GM23338 (cell line): ENCODE results near the gene SLCO3A1.

ENCODE experiments used
- CREB1 ChIP-seq: fragments of 250-450 bp; sonication (Bioruptor Pico); IDR thresholded peaks from 2 replicates; pipeline ENCODE4 v1.5.0; 2020; ENCODE audit warnings: low read depth, mild to moderate bottlenecking, moderate library complexity
- CTCF ChIP-seq, 2 experiments: fragments of 200-600 bp in 1 of 2; sonication (generic) in 1 of 2; conservative IDR thresholded peaks; 2 replicates each; pipeline versions ENCODE4 v1.5.1 to v1.6.1; 2016 to 2017; ENCODE audit warnings: antibody characterized with exemption in 2 of 2, low read depth in 2 of 2, mild to moderate bottlenecking in 2 of 2, moderate library complexity in 1 of 2
- EZH2 ChIP-seq: fragments of 200-600 bp; sonication (generic); IDR thresholded peaks from one replicate; pipeline ENCODE4 v1.8.0; 2017; ENCODE audit warnings: antibody characterized with exemption, mild to moderate bottlenecking, low read depth; ENCODE audit not compliant: unreplicated experiment
- EZH2phosphoT487 ChIP-seq: fragments of 200-600 bp; sonication (generic); IDR thresholded peaks from one replicate; pipeline ENCODE4 v1.8.1; 2018; ENCODE audit warnings: antibody characterized with exemption; ENCODE audit not compliant: unreplicated experiment
- POLR2AphosphoS5 ChIP-seq: IDR thresholded peaks from 2 replicates; pipeline ENCODE4 v1.6.1; 2016; ENCODE audit warnings: antibody characterized with exemption, low read depth
- ZNF114 ChIP-seq: fragments of 250-450 bp; sonication (Bioruptor Pico); IDR thresholded peaks from 2 replicates; pipeline ENCODE4 v1.5.0; 2020; ENCODE audit warnings: mild to moderate bottlenecking, moderate library complexity
- TF ChIP-seq, protein P1 (sequence below): IDR thresholded peaks from one replicate; pipeline ENCODE4 v1.6.1; 2018; ENCODE audit warnings: antibody characterized with exemption; ENCODE audit not compliant: unreplicated experiment

GRCh38 chr15:92020804-92021203, 167.3 kb downstream of the SLCO3A1 start:
- TF ChIP-seq EZH2 (no peak), CTCF (conservative IDR thresholded peaks at IDR 0.05; ENCODE audit: low read depth in 2 of 2) (no peak), EZH2phosphoT487 (no peak), POLR2AphosphoS5 (no peak), CREB1 (CRISPR knock-in tag) (no peak), ZNF114 (CRISPR knock-in tag) (no peak)
- TF ChIP-seq, protein P1, sequence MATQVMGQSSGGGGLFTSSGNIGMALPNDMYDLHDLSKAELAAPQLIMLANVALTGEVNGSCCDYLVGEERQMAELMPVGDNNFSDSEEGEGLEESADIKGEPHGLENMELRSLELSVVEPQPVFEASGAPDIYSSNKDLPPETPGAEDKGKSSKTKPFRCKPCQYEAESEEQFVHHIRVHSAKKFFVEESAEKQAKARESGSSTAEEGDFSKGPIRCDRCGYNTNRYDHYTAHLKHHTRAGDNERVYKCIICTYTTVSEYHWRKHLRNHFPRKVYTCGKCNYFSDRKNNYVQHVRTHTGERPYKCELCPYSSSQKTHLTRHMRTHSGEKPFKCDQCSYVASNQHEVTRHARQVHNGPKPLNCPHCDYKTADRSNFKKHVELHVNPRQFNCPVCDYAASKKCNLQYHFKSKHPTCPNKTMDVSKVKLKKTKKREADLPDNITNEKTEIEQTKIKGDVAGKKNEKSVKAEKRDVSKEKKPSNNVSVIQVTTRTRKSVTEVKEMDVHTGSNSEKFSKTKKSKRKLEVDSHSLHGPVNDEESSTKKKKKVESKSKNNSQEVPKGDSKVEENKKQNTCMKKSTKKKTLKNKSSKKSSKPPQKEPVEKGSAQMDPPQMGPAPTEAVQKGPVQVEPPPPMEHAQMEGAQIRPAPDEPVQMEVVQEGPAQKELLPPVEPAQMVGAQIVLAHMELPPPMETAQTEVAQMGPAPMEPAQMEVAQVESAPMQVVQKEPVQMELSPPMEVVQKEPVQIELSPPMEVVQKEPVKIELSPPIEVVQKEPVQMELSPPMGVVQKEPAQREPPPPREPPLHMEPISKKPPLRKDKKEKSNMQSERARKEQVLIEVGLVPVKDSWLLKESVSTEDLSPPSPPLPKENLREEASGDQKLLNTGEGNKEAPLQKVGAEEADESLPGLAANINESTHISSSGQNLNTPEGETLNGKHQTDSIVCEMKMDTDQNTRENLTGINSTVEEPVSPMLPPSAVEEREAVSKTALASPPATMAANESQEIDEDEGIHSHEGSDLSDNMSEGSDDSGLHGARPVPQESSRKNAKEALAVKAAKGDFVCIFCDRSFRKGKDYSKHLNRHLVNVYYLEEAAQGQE: no peak
